NOMO-1 treated with dmso at 0.1 percent for 144 hours (cell line): ENCODE data around the gene ZGPAT.
"Not testable (repeated sequence)": the region's sequence is repeated elsewhere in the genome, so short reads cannot be mapped to it uniquely, and the experiment has no call there.

Experiments
- DNase-seq: peaks from one replicate; lab custom pipeline; 2025; ENCODE audit not compliant: unreplicated experiment; lab: John Stamatoyannopoulos, UW

The ZGPAT gene

GRCh38 chr20:63702036-63702665, 5.7 kb upstream of the ZGPAT start:
- no peak for DNase-seq

DNA sequence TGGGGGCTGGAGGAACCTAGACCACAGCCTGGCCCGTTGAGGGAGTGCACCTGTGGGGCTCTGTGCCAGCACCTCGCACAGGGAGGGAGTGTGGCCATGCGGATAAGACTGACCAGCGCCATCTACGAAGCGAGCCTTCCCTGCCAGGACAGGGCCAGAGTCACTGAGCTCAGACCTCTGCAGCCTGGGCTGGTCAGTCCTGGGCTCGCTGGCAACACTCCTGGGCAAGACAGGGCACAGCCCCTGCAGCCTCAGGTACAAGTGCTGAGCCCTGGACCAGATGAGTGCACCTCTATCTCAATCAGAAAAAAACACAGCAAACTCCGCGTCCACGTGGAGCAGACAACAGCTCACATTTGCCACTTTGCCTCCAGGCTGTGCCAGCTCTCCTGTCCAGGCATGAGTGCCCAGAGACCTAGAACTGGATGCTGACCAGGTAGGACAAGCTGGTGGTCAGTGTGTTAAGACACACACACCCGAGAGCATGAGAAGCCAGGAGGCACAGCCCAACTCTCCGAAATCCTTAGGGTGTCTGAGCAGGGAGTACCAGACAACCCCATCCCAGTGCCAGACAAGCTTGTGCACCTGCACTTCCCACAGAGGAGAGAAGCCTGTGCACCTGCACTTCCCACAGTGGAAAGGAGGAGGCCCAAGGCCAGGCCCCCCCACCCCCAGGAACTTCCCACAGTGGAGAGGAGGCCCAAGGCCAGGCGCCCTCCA, 4.9 kb upstream of the ZGPAT start:
- no peak for DNase-seq

- DNase-seq, result no peak
Measured at GRCh38 chr20:63703471-63703975, 4.3 kb upstream of the ZGPAT start.

DNA sequence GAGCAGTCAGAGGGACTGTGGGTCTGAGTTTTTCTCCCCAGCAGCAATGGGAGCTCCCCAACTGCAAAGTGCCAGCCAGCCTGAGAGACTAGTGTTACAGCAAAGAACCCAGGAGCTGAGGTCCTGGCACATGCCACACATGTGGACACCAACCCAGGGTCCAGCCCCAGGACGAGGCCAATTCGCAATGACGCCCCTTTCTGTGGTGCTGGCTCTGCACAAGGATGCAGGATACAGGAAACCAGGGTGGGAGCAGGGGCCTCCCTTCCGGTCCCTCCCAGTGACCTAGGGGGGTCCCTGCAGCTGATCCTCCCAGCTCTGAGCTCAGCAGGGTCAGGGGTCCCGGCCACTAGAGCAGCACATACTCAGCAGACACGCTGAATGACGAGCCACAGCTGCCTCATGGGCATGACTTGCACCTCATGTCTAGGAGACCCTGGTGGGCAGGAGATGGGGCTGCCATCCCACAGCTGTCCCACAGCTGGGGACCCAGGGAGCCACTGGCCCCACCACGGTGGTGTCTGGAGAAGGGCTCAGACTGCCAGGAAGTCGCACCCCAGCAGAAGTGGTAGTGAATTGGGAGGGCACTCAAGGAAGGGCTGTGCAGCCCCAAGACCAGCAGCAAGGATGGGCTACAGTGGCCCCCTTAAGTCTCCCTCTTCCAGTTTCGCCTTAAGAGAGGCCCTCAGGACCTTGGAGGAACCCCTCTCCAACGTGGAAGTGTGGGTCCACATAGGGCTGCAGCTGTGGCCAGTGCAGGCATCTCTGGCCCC, 3.7 kb upstream of the ZGPAT start:
- no peak for DNase-seq

- DNase-seq, result no peak
Measured at GRCh38 chr20:63704749-63705117, 3.1 kb upstream of the ZGPAT start.

- no peak for DNase-seq
Measured at GRCh38 chr20:63705232-63706026, 2.4 kb upstream of the ZGPAT start.

DNA sequence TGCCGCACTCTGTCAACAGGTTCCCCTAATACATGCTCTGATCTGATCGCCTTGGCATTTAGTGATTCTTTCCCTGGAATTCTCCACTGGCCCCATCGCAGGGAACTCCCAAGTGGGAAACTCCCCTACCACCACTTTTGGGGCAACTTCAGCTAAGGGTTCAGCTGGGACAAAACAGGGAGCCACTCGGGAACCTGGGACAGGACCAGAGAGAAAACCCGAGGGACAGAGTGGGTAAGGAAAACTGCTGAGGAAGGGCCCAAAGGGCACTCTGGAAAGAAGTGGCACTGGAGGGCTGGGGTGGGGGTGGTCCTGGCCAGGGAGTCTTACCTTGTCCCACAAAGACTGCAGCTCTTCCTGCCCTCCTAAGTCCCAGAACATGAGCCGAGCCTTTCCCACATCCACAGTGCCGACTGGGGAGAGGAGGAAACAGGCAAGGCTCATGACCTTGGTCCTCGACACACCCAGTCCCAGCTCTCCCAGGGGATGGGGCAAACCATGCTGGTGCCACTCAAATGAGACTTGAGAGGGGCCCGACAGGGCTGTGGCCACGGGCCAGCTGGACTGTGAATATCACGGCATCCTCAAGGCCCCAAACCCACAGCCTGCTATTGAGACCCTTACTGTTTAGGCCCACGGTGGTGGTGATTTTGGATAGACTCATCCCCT, 1.7 kb upstream of the ZGPAT start:
- DNase-seq, result no peak

DNA sequence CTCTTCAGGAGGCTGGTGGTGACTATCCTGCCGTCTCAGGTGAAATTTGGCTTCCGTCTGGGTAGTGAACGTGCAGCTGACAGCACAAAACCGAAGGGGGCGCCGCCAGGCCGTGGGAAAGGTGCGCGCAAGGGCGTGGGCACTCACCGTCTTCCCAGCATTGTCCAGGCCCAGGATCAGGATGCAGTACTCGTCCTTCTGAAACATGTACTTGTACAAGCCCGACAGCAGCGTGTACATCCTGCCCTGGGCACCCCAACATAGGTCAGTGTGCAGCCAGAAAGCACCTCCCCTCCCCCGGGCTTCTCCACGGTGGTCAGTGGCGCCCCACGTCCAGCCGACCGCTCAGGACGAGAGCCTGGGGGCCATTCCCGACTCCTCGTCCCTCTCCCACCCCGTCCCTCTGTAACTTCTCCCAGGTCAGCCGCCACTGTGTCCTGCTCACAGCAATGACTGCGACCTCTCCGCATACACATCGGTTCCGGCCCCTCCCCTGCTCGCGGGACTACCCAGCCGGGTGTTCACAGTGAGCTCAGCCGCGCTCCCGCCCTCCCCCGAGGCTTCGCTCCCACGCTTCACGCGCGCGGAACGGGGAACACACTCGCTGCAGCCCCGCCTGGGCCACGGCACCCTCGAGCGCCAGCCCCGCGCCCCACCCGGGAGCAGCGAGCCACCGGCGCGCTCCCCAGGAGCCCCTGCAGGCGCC, 834 bp upstream of the ZGPAT start:
- DNase-seq, result peak; percentile 10

- no peak for DNase-seq
Measured at GRCh38 chr20:63708301-63709148, 686 bp downstream of the ZGPAT start.

DNA sequence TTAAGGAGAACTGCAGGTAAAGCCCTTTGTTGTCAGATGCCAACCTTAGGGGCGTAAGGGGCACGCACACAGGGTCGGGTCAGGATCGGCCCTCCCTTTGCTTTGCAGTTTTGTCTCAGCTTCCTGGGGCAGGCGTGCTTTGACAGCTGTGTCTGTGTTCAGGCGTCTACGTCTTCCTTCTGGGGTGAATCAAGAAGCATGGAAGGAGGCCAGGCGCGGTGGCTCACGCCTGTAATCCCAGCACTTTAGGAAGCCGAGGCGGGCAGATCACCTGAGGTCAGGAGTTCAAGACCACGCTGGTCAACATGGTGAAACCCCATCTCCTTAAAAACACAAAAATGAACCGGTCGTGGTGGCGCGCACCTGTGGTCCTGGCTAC, 1.3 kb downstream of the ZGPAT start:
- no peak for DNase-seq

DNA sequence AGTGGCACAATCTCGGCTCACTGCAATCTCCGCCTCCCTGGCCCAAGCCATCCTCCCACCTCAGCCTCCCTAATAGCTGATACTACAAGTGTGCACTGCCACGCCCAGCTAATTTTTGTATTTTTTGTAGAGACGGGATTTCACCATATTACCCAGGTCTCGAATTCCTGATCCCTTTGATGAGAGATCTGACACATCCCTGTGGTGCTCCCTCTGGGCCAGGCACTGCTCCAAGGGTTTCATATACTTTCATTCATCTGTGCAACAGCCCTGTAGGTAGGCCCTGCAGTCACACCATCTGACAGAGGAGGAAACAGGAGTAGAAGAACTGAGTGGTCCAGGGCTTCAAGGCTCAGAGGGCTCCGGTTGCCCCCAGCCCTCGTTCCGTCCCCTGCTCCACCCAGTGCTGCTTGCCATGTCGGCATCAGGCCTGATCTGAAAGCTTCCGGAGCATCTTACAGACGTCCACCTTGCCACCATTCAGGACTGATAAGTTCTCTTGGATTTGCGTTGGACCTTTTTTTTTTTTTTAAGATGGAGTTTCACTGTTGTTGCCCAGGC, 3.3 kb downstream of the ZGPAT start:
- no peak for DNase-seq

- DNase-seq, result no peak
Measured at GRCh38 chr20:63712191-63712590, 4.4 kb downstream of the ZGPAT start.

DNA sequence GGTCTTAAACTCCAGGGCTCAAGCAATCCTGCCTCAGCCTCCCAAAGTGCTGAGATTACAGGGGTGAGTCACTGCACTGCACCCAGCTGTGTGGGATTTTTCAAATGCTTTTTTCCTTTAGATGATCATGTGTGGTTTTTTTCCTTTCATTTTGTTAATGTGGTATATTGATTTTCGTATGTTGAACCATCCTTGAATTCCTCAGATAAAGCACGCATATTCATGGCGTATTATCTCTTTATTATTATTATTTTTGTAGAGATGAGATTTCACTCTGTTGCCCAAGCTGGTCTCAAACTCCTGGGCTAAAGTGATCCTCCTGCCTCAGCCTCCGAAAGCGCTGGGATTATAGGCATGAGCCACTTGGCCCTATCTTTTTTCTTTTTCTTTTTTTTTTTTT, 7.0 kb downstream of the ZGPAT start:
- DNase-seq, result no peak

DNA sequence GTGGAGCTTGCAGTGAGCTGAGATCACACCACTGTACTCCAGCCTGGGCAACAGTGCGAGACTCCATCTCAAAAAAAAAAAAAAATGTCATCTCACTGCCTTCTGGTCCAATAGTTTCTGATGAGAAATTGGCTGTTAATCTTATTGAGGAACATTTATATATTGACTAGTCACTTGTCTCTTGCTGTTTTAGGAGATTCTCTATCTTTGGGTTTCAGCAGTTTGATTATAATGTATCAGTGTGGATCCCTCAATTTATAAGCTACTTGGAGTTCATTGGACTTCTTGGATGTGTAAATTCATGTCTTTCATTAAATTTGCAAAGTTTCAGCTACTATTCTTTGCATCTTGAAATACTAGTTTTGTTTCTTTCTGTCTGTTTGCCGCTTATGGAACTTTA, 11.2 kb downstream of the ZGPAT start:
- no peak for DNase-seq

- DNase-seq, result not testable (repeated sequence)
Measured at GRCh38 chr20:63722967-63723622, 15.3 kb downstream of the ZGPAT start.

DNA sequence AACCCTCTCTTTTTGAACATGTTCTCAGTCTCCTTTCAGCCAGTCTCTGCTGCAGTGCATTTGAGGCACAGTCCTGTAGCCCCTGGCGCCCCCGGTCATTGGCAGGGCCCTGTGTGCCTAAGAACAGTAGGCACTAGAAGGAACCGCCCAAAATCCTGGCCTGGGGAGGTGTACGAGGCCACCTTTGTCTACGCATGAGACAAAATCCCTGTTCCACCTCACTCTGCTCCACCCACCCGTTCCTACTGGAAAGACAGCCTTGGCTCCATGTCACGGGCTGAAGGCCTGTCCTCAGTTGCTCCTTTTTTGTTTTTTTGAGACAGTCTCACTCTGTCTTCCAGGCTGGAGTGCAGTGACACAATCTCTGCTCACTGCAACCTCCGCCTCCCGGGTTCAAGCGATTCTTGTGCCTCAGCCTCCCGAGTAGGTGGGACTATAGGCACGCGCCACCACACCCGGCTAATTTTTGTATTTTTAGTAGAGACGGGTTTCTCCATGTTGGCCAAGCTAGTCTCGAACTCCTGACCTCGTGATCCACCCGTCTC, 22.4 kb downstream of the ZGPAT start:
- DNase-seq, result not testable (repeated sequence)

DNA sequence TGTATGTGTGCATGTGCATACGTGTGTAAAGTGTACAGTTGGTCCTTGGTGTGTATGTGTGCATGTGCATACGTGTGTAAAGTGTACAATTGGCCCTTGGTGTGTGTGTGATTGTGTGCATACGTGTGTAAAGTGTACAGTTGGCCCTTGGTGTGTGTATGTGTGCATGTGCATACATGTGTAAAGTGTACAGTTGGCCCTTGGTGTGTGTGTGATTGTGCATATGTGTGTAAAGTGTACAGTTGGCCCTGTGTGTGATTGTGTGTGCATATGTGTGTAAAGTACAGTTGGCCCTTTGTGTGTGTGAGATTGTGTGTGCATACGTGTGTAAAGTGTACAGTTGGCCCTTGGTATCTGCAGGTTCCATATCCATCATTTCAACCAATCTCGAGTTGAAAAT, 23.6 kb downstream of the ZGPAT start:
- no peak for DNase-seq
